HEK293T (cell line): ENCODE results near the gene B4GAT1.

Experiments used
- CTCF ChIA-PET: fragments of 350-600 bp; formaldehyde crosslinking; extraction: SDS; loops from one replicate; lab custom pipeline; 2021; ENCODE audit warnings: antibody characterized with exemption, inconsistent platforms; lab: Yijun Ruan, JAX
- POLR2A ChIA-PET: fragments of 350-600 bp; formaldehyde crosslinking; extraction: SDS; loops from one replicate; lab custom pipeline; 2020; ENCODE audit warnings: antibody characterized with exemption, inconsistent platforms; lab: Yijun Ruan, JAX
- DNase-seq: peaks from one replicate; pipeline ENCODE4 v3.0.0; 2012; ENCODE audit warnings: mixed read lengths; ENCODE audit errors: extremely low spot score
- ARNT ChIP-seq: fragments of 450-650 bp; IDR thresholded peaks from 2 replicates; pipeline ENCODE4 v1.6.1; 2017; ENCODE audit warnings: mild to moderate bottlenecking
- BHLHE40 ChIP-seq: fragments of 450-650 bp; IDR thresholded peaks from 2 replicates; pipeline ENCODE4 v1.6.1; 2016; ENCODE audit warnings: mild to moderate bottlenecking, moderate library complexity, borderline replicate concordance
- CTBP1 ChIP-seq: fragments of 450-650 bp; IDR thresholded peaks from 2 replicates; pipeline ENCODE4 v1.6.1; 2016; ENCODE audit warnings: borderline replicate concordance
- ELF4 ChIP-seq: fragments of 450-650 bp; IDR thresholded peaks from 2 replicates; pipeline ENCODE4 v1.6.1; 2017; ENCODE audit warnings: antibody characterized with exemption
- FOXA1 ChIP-seq: fragments of 450-650 bp; IDR thresholded peaks from 2 replicates; pipeline ENCODE4 v1.6.1; 2016; ENCODE audit warnings: mild to moderate bottlenecking
- FOXK2 ChIP-seq: fragments of 450-650 bp; IDR thresholded peaks from 2 replicates; pipeline ENCODE4 v1.6.1; 2016; ENCODE audit warnings: mild to moderate bottlenecking
- FOXM1 ChIP-seq: fragments of 450-650 bp; IDR thresholded peaks from 2 replicates; pipeline ENCODE4 v1.6.1; 2017; ENCODE audit warnings: mild to moderate bottlenecking, borderline replicate concordance
- HDGF ChIP-seq: fragments of 450-650 bp; IDR thresholded peaks from 2 replicates; pipeline ENCODE4 v1.6.1; 2017; ENCODE audit warnings: antibody characterized with exemption, borderline replicate concordance
- L3MBTL2 ChIP-seq: fragments of 450-650 bp; conservative IDR thresholded peaks from 2 replicates; pipeline ENCODE4 v1.6.1; 2016; ENCODE audit warnings: mild to moderate bottlenecking
- LEF1 ChIP-seq: fragments of 450-650 bp; IDR thresholded peaks from 2 replicates; pipeline ENCODE4 v1.6.1; 2017; ENCODE audit warnings: mild to moderate bottlenecking, borderline replicate concordance
- NFRKB ChIP-seq: fragments of 450-650 bp; IDR thresholded peaks from 2 replicates; pipeline ENCODE4 v1.6.1; 2016; ENCODE audit warnings: mild to moderate bottlenecking, moderate library complexity
- SP1 ChIP-seq: fragments of 450-650 bp; IDR thresholded peaks from 2 replicates; pipeline ENCODE4 v1.6.1; 2017
- SUZ12 ChIP-seq: fragments of 450-650 bp; IDR thresholded peaks from 2 replicates; pipeline ENCODE4 v1.6.1; 2016; ENCODE audit warnings: mild to moderate bottlenecking
- TARDBP ChIP-seq: fragments of 450-650 bp; IDR thresholded peaks from 2 replicates; pipeline ENCODE4 v1.6.1; 2016
- ZNF384 ChIP-seq: fragments of 450-650 bp; IDR thresholded peaks from 2 replicates; pipeline ENCODE4 v1.6.1; 2016
- TF ChIP-seq, protein P1 (sequence below): fragments of 450-650 bp; IDR thresholded peaks from 2 replicates; pipeline ENCODE4 v1.6.1; 2016

B4GAT1 gene

DNA sequence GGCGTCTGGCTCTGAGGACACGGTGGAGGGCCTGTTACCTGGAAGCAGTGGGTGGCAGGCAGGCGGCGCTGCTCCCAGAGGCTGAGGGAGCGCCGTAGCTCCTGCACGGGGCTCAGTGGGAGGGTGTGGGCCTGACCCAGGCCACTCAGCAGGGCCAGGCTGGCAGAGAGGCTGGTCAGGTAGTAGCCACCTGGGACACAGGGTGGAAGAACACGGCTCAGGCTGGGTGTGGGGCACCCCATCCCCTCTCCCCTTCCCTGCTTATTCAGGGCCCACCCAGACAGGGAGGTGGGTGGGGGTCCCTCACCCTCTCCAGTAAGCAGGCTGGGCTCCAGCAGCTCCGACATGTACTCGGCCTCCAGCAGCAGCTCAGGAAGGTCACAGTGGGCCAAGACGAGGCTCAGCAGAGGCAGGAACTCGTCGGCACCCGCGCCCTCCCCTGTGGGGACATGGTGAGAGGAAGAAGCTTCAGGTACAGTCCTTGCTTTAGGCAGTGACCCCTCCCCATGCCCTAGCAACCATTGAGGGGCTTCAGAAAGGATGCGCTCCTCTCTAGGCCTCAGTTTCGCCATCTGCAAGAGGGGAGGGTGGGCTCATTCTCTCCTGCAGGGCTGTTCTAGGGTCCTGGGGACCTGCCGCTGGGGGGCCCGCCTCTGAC lies 14.1 kb downstream of the B4GAT1 start:
- no peak for DNase-seq
- TF ChIP-seq CTBP1 (no peak), LEF1 (no peak), ARNT (no peak), FOXA1 (no peak), NFRKB (no peak), TARDBP (no peak)
- ChIA-PET CTCF (no interaction called here), POLR2A (interaction anchor here (0.9 kb wide), 1 partner anchor 18 kb away, joined by 3 read pairs; no protein-coding TSS in a partner anchor)

DNA sequence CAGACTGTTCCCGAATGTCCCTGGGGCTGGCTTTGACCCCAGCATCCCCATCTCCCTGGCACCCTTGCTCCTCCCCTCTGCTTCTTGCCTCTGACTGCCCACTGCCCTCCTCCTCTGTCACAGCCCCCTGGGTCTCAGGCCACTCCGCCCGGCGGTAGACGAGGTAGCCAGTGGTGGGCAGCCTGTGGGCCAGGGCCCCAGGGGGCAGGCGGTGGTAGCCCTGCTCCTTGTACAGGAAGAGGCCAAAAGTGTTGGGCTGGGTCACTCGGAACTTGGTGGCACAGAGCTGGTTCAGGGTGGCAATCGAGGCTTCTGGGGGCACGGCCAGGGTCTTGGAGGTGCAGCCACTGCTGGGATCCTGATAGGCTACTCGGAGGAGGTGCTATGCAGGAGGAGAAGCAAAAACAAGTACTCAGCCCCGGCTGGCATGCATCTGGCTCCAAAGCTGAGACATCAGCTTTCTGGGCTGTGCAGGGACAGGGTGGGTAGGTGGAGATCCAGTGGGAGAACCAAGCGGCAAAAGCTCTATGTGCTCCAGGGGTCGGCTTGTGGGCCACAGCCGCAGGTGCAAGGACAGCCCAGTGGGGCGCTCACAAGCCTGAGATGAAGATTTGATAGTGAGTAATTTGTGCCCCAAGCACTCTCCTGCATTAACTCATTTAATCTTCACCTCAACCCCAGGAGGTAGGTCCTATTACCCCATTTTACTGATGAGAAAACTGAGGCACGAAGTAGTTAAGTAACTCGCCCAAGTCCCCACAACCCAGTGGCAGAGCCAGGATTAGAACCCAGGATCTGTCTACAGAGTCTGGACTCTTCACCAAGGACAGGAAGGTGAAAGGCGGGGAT lies 14.8 kb downstream of the B4GAT1 start:
- DNase-seq, result no peak
- ChIA-PET POLR2A (no interaction called here), CTCF (no interaction called here)
- TF ChIP-seq FOXA1, result no peak
- TF ChIP-seq ARNT, result no peak
- no peak for TF ChIP-seq FOXM1
- TF ChIP-seq LEF1, result no peak
- TF ChIP-seq SP1, result no peak
- no peak for TF ChIP-seq L3MBTL2
- no peak for TF ChIP-seq CTBP1
- TF ChIP-seq, protein P1, sequence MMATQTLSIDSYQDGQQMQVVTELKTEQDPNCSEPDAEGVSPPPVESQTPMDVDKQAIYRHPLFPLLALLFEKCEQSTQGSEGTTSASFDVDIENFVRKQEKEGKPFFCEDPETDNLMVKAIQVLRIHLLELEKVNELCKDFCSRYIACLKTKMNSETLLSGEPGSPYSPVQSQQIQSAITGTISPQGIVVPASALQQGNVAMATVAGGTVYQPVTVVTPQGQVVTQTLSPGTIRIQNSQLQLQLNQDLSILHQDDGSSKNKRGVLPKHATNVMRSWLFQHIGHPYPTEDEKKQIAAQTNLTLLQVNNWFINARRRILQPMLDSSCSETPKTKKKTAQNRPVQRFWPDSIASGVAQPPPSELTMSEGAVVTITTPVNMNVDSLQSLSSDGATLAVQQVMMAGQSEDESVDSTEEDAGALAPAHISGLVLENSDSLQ, result no peak
- no peak for TF ChIP-seq SUZ12
- no peak for TF ChIP-seq HDGF
- no peak for TF ChIP-seq BHLHE40
- TF ChIP-seq ELF4, result no peak
- TF ChIP-seq ZNF384, result no peak
- no peak for TF ChIP-seq TARDBP
- no peak for TF ChIP-seq FOXK2
- no peak for TF ChIP-seq NFRKB

DNA sequence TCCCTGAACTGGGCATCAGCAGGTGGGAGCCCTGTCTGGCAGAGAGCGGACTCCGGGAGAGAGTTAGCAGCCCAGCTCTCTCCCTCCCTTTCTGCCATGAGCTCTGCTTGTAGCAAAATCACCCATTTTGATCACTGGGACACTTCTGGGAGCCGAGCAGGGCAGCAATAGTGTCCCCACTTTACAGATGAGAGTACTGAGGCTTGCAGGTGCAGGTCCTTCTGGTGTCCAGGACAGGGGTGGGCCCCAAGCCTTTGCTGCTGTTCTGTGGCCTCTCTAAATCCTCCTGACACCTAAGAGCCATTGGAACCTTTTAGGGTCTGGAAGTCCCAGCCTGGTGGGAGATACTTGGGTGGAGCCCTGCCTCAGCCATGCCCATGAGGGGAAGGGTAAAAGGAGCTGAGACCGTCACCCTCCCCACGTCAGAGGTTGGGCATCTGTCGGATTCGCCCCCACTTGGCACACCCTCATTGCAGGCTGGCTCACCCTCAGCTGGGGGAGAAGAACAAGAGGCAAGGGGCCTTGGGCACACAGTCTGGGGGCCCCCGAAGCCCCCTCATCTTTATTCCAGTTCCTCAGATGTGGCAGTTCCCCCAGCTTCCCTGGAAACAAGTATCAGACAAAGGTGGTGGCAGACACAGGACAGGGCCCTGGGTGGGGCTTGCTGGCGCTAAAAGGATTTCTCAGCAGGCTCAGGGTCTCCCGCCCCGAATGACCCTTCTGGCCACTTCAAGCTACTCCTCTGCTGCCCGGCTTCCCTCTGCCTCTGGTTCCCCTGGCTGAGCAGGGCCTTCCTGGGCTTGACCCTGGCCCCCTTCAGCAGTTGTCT lies 15.7 kb downstream of the B4GAT1 start:
- no peak for TF ChIP-seq BHLHE40
- TF ChIP-seq HDGF, result no peak
- no peak for TF ChIP-seq L3MBTL2
- no peak for TF ChIP-seq NFRKB
- TF ChIP-seq SP1, result no peak
- TF ChIP-seq ZNF384, result no peak
- TF ChIP-seq SUZ12, result no peak
- no peak for TF ChIP-seq TARDBP
- no peak for TF ChIP-seq FOXA1
- TF ChIP-seq CTBP1, result no peak
- DNase-seq, result no peak
- ChIA-PET POLR2A (interaction anchor here (1.6 kb wide), 1 partner anchor 42 kb away, joined by 5 read pairs; the partner anchor contains the start of gene YIF1A), CTCF (interaction anchor here (1.3 to 1.6 kb wide), 2 partner anchors 19 to 20 kb away, joined by 3 to 10 read pairs; no protein-coding TSS in a partner anchor)

DNA sequence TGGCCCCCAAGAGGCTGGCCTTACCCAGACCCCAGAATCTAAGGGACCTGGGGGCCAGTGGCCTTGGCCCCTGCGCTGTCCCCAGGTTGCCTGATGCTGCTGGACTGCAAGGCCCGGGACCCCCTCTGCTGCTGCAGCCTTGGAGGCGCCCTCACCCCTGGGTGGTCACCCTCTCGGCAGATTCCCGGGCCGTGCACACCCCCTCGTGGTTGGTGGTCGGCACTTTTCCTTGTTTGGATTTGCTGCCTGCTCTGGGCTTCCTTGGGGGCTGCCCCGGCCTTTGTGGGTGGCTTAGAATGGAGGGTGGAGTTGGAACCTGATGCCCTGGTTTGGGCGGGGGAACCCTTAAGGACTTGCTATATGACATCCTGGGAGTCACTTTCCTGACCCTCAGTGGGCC lies 16.5 kb downstream of the B4GAT1 start:
- CTCF ChIA-PET, result interaction anchor here (1.3 to 1.6 kb wide), 2 partner anchors 18 to 20 kb away, joined by 3 to 10 read pairs; no protein-coding TSS in a partner anchor
- no peak for DNase-seq
- POLR2A ChIA-PET, result interaction anchor here (1.5 to 1.6 kb wide), 2 partner anchors 19 to 42 kb away, joined by 4 to 5 read pairs; partner anchors contain the start of gene YIF1A
- no peak for TF ChIP-seq BHLHE40
- no peak for TF ChIP-seq ELF4
- TF ChIP-seq, protein P1, result no peak
- TF ChIP-seq CTBP1, result no peak
- TF ChIP-seq TARDBP, result no peak
- TF ChIP-seq FOXK2, result no peak
- TF ChIP-seq LEF1, result no peak
- no peak for TF ChIP-seq SUZ12
- no peak for TF ChIP-seq NFRKB
- TF ChIP-seq L3MBTL2, result no peak
- no peak for TF ChIP-seq FOXM1
- TF ChIP-seq FOXA1, result no peak
- TF ChIP-seq HDGF, result no peak
- TF ChIP-seq ZNF384, result no peak

DNA sequence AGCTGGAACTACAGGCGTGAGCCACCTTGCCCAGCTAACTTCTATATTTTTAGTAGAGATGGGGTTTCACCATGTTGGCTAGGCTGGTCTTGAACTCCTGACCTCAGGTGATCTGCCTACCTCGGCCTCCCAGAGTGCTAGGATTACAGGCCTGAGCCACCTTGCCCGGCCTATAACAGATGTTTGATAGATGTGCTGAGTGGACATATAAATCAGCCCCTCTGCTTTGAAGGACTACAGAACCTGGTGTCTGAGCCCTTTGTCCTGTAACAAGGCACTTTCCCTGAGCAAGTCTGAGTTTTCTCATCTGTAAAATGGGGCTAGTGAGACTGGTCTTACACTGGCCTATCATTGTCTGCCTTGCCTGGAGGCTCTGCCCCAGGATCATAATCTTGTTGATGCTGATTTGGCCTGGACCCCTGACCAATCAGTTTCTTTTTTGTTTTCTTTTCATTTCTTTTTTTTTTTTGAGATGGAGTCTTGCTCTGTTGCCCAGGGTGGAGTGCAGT lies 18.2 kb downstream of the B4GAT1 start:
- no peak for DNase-seq
- TF ChIP-seq, protein P1, result no peak
- TF ChIP-seq SUZ12, result no peak
- no peak for TF ChIP-seq HDGF
- TF ChIP-seq SP1, result no peak
- no peak for TF ChIP-seq ELF4
- no peak for TF ChIP-seq FOXA1
- ChIA-PET CTCF (interaction anchor here (0.6 to 2.2 kb wide), 6 partner anchors 16 to 509 kb away, joined by 3 to 11 read pairs (median 4); no protein-coding TSS in a partner anchor), POLR2A (interaction anchor here (1.5 kb wide), 1 partner anchor 17 kb away, joined by 4 read pairs; no protein-coding TSS in a partner anchor)
